ENCODE measurements around the gene DENND2D.

Gene DENND2D

GRCh38 chr1:111183308-111184069, 17.0 kb downstream of the DENND2D start:
- DNase-seq (ENCODE audit: extremely low read depth in 1 of 2, low read depth in 1 of 2), result no peak

- no peak for DNase-seq (ENCODE audit: extremely low read depth in 1 of 2, low read depth in 1 of 2)
These were observed 18.4 kb downstream of the DENND2D start for GRCh38 chr1:111182052-111182451.

- DNase-seq (ENCODE audit: extremely low read depth in 1 of 2, low read depth in 1 of 2), result no peak
These were observed 20.4 kb downstream of the DENND2D start for GRCh38 chr1:111179968-111180533.

- DNase-seq (ENCODE audit: extremely low read depth in 1 of 2, low read depth in 1 of 2), result no peak
These were observed 23.8 kb downstream of the DENND2D start for GRCh38 chr1:111176678-111177077.

GRCh38 chr1:111175349-111175748, 25.1 kb downstream of the DENND2D start:
- DNase-seq (ENCODE audit: extremely low read depth in 1 of 2, low read depth in 1 of 2), result no peak

GRCh38 chr1:111174070-111174469, 26.4 kb downstream of the DENND2D start:
- DNase-seq (ENCODE audit: extremely low read depth in 1 of 2, low read depth in 1 of 2), result no peak

GRCh38 chr1:111172463-111172862, 28.0 kb downstream of the DENND2D start:
- no peak for DNase-seq (ENCODE audit: extremely low read depth in 1 of 2, low read depth in 1 of 2)

GRCh38 chr1:111164151-111164550, 36.3 kb downstream of the DENND2D start:
- no peak for DNase-seq (ENCODE audit: extremely low read depth in 1 of 2, low read depth in 1 of 2)

GRCh38 chr1:111163363-111163762, 37.1 kb downstream of the DENND2D start:
- no peak for DNase-seq (ENCODE audit: extremely low read depth in 1 of 2, low read depth in 1 of 2)

GRCh38 chr1:111162488-111162880, 38.0 kb downstream of the DENND2D start:
- no peak for DNase-seq (ENCODE audit: extremely low read depth in 1 of 2, low read depth in 1 of 2)

GRCh38 chr1:111161843-111162487, 38.5 kb downstream of the DENND2D start:
- DNase-seq (ENCODE audit: extremely low read depth in 1 of 2, low read depth in 1 of 2), result no peak

GRCh38 chr1:111157431-111157830, 43.0 kb downstream of the DENND2D start:
- no peak for DNase-seq (ENCODE audit: extremely low read depth in 1 of 2, low read depth in 1 of 2)

- no peak for DNase-seq (ENCODE audit: extremely low read depth in 1 of 2, low read depth in 1 of 2)
These were observed 46.1 kb downstream of the DENND2D start for GRCh38 chr1:111154021-111154999.

- DNase-seq (ENCODE audit: extremely low read depth in 1 of 2, low read depth in 1 of 2), result no peak
These were observed 48.6 kb downstream of the DENND2D start for GRCh38 chr1:111151838-111152237.

- DNase-seq (ENCODE audit: extremely low read depth in 1 of 2, low read depth in 1 of 2), result no peak
These were observed 52.0 kb downstream of the DENND2D start for GRCh38 chr1:111148376-111148881.

- no peak for DNase-seq (ENCODE audit: extremely low read depth in 1 of 2, low read depth in 1 of 2)
These were observed 52.5 kb downstream of the DENND2D start for GRCh38 chr1:111147948-111148347.

- DNase-seq (ENCODE audit: extremely low read depth in 1 of 2, low read depth in 1 of 2), result no peak
These were observed 54.3 kb downstream of the DENND2D start for GRCh38 chr1:111145963-111146768.

- DNase-seq (ENCODE audit: extremely low read depth in 1 of 2, low read depth in 1 of 2), result no peak
These were observed 54.9 kb downstream of the DENND2D start for GRCh38 chr1:111145542-111145941.

- no peak for DNase-seq (ENCODE audit: extremely low read depth in 1 of 2, low read depth in 1 of 2)
These were observed 58.0 kb downstream of the DENND2D start for GRCh38 chr1:111142356-111142975.
